HG03457 (cell line): ENCODE data around the gene JAKMIP3.

Experiments
- ATAC-seq: cut with Tn5 transposase; IDR thresholded peaks from one replicate; pipeline ENCODE4 v1.9.1; 2021; ENCODE audit warnings: moderate number of reproducible peaks; ENCODE audit not compliant: unreplicated experiment

JAKMIP3 gene

GRCh38 chr10:132097609-132098377 is 32.0 kb downstream of the JAKMIP3 start:
- no peak for ATAC-seq

- ATAC-seq: no peak
Observed at GRCh38 chr10:132098539-132099388, 33.0 kb downstream of the JAKMIP3 start.

GRCh38 chr10:132099389-132100090 is 33.8 kb downstream of the JAKMIP3 start:
- ATAC-seq: no peak

GRCh38 chr10:132100091-132100481 is 34.3 kb downstream of the JAKMIP3 start:
- no peak for ATAC-seq

- ATAC-seq: no peak
Observed at GRCh38 chr10:132100556-132101349, 35.0 kb downstream of the JAKMIP3 start.

- ATAC-seq: no peak
Observed at GRCh38 chr10:132101529-132101928, 35.8 kb downstream of the JAKMIP3 start.

GRCh38 chr10:132102071-132102716 is 36.4 kb downstream of the JAKMIP3 start:
- ATAC-seq: no peak

GRCh38 chr10:132102717-132103110 is 37.0 kb downstream of the JAKMIP3 start:
- ATAC-seq: no peak

GRCh38 chr10:132103116-132103910 is 37.6 kb downstream of the JAKMIP3 start:
- ATAC-seq: no peak

GRCh38 chr10:132104062-132104461 is 38.3 kb downstream of the JAKMIP3 start:
- ATAC-seq: no peak

- ATAC-seq: no peak
Observed at GRCh38 chr10:132104471-132105301, 38.9 kb downstream of the JAKMIP3 start.

- ATAC-seq: no peak
Observed at GRCh38 chr10:132105302-132105995, 39.7 kb downstream of the JAKMIP3 start.

GRCh38 chr10:132106431-132106830 is 40.7 kb downstream of the JAKMIP3 start:
- no peak for ATAC-seq

GRCh38 chr10:132107186-132107948 is 41.6 kb downstream of the JAKMIP3 start:
- ATAC-seq: no peak

GRCh38 chr10:132107949-132108877 is 42.5 kb downstream of the JAKMIP3 start:
- ATAC-seq: no peak
